Chondrocyte (in vitro differentiated cells): ENCODE results near the gene POLD1. TPM values are rescaled to one million over a fixed set of nuclear protein-coding genes. Genes with fewer than 3 reads are reported as not detected.
"Not testable (repeated sequence)": the region's sequence is repeated elsewhere in the genome, so short reads cannot be mapped to it uniquely, and the experiment has no call there.

Experiments
- DNase-seq: peaks from one replicate; pipeline ENCODE4 v3.0.0; 2021; ENCODE audit warnings: mixed read lengths, low spot score
- H3K27ac Mint-ChIP-seq: one replicate; pipeline ENCODE4 v1.8.0; 2021; ENCODE audit warnings: mild to moderate bottlenecking, moderate library complexity, mixed read lengths; ENCODE audit not compliant: unreplicated experiment
- H3K27me3 Mint-ChIP-seq: 2 replicates; pipeline ENCODE4 v1.8.0; 2021; ENCODE audit warnings: low read depth, mixed read lengths
- H3K36me3 Mint-ChIP-seq: 2 replicates; pipeline ENCODE4 v1.8.0; 2021; ENCODE audit warnings: low read depth, mixed read lengths
- H3K4me1 Mint-ChIP-seq: 2 replicates; pipeline ENCODE4 v1.8.0; 2021; ENCODE audit warnings: low read depth, mild to moderate bottlenecking, mixed read lengths
- H3K4me3 Mint-ChIP-seq: one replicate; pipeline ENCODE4 v1.8.0; 2021; ENCODE audit warnings: mild to moderate bottlenecking, moderate library complexity, mixed read lengths; ENCODE audit not compliant: unreplicated experiment
- H3K9me3 Mint-ChIP-seq: 2 replicates; pipeline ENCODE4 v1.8.0; 2021; ENCODE audit warnings: low read depth, mixed read lengths
- CTCF ChIP-seq: fragments of 200-600 bp; sonication (generic); IDR thresholded peaks from 2 replicates; pipeline ENCODE4 v1.5.0; 2021; ENCODE audit warnings: antibody characterized with exemption, mild to moderate bottlenecking, moderate library complexity
- long read RNA-seq: library from polyadenylated mRNA; stranded (forward); transcript quantifications from one replicate; pipeline ENCODE4 v2.0.0, GENCODE V29; 2021
- total RNA-seq: library from RNA; stranded (reverse); gene quantifications from 3 replicates; pipeline ENCODE4 v1.2.1, GENCODE V29; 2021

Gene POLD1
- total RNA-seq: 15.7 to 37.2 TPM (median 15.8 TPM) in 3 replicates
- long read RNA-seq, transcript POLD1-201 (27 exons, 3,444 nt): major isoform, 8 of 29 reads
- long read RNA-seq, partial matches to known transcripts: 6 of 29 reads
- long read RNA-seq, other reads (novel, unspliced or antisense): 11 of 29 reads

- no peak for TF ChIP-seq CTCF
- peak; percentile 98 for DNase-seq
- H3K36me3 Mint-ChIP-seq: peaks cover 9% of the 10 kb centered on the region
- H3K27me3 Mint-ChIP-seq: no peaks in the 10 kb centered on the region
- H3K9me3 Mint-ChIP-seq: no peaks in the 10 kb centered on the region
- H3K4me3 Mint-ChIP-seq: peak within 1 kb of the TSS; percentile 97
- peak within 1 kb of the TSS; percentile 98 for H3K27ac Mint-ChIP-seq
- H3K4me1 Mint-ChIP-seq: peaks cover 23% of the 10 kb centered on the region
Observed at GRCh38 chr19:50383852-50384684, at the start of gene POLD1. TSS of gene POLD1 (plus strand) at chr19:50384347. CDS start at chr19:50398852, 14,505 bp downstream.

- no peak for TF ChIP-seq CTCF
- H3K27ac Mint-ChIP-seq: no peak overlapping the region
- peaks cover 9% of the 10 kb centered on the region for H3K9me3 Mint-ChIP-seq
- peak overlapping the region; percentile 31 for H3K4me3 Mint-ChIP-seq
- H3K27me3 Mint-ChIP-seq: peaks cover 8% of the 10 kb centered on the region
- peaks cover 36% of the 10 kb centered on the region for H3K4me1 Mint-ChIP-seq
- no peaks in the 10 kb centered on the region for H3K36me3 Mint-ChIP-seq
- peak; percentile 65 for DNase-seq
Observed at GRCh38 chr19:50334741-50335421, 49.3 kb upstream of the POLD1 start.

GRCh38 chr19:50337031-50337430 is 47.1 kb upstream of the POLD1 start:
- not testable (repeated sequence) for H3K27me3 Mint-ChIP-seq, H3K4me3 Mint-ChIP-seq, H3K36me3 Mint-ChIP-seq, H3K27ac Mint-ChIP-seq
- Mint-ChIP-seq H3K9me3 (peaks cover 13% of the 10 kb centered on the region), H3K4me1 (peaks cover 18% of the 10 kb centered on the region)
- DNase-seq: peak; percentile 19

GRCh38 chr19:50340331-50340730 is 43.8 kb upstream of the POLD1 start:
- no peak for TF ChIP-seq CTCF

GRCh38 chr19:50341091-50341564 is 43.0 kb upstream of the POLD1 start:
- H3K9me3 Mint-ChIP-seq: peaks cover 16% of the 10 kb centered on the region
- H3K27ac Mint-ChIP-seq: no peak overlapping the region
- H3K36me3 Mint-ChIP-seq: peaks cover 12% of the 10 kb centered on the region
- H3K4me3 Mint-ChIP-seq: no peak overlapping the region
- no peaks in the 10 kb centered on the region for H3K4me1 Mint-ChIP-seq
- no peaks in the 10 kb centered on the region for H3K27me3 Mint-ChIP-seq
- TF ChIP-seq CTCF: no peak
- no peak for DNase-seq

More at GRCh38 chr19:50340331-50340730, 43.8 kb upstream of the POLD1 start:
- H3K4me3 Mint-ChIP-seq: no peak overlapping the region
- no peak overlapping the region for H3K27ac Mint-ChIP-seq
- H3K36me3 Mint-ChIP-seq: peaks cover 10% of the 10 kb centered on the region
- DNase-seq: no peak
- H3K27me3 Mint-ChIP-seq: no peaks in the 10 kb centered on the region
- peaks cover 18% of the 10 kb centered on the region for H3K9me3 Mint-ChIP-seq
- H3K4me1 Mint-ChIP-seq: no peaks in the 10 kb centered on the region
